Measurements from ENCODE around the gene KLHL2.

Gene KLHL2

GRCh38 chr4:165289423-165289785 lies 82.0 kb downstream of the KLHL2 start:
- DNase-seq (ENCODE audit: low read depth in 2 of 2), result no peak

GRCh38 chr4:165293061-165293460 lies 85.7 kb downstream of the KLHL2 start:
- no peak for DNase-seq (ENCODE audit: low read depth in 2 of 2)

GRCh38 chr4:165293927-165294649 lies 86.7 kb downstream of the KLHL2 start:
- DNase-seq (ENCODE audit: low read depth in 2 of 2), result no peak

- peak in 1 of 2 donors; percentile 3 for DNase-seq (ENCODE audit: low read depth in 2 of 2)
Measured at GRCh38 chr4:165294907-165295306, 87.5 kb downstream of the KLHL2 start.

- no peak for DNase-seq (ENCODE audit: low read depth in 2 of 2)
Measured at GRCh38 chr4:165297626-165298025, 90.3 kb downstream of the KLHL2 start.

- DNase-seq (ENCODE audit: low read depth in 2 of 2), result no peak
Measured at GRCh38 chr4:165299399-165300060, 92.2 kb downstream of the KLHL2 start.

GRCh38 chr4:165301833-165302232 lies 94.5 kb downstream of the KLHL2 start:
- DNase-seq (ENCODE audit: low read depth in 2 of 2), result no peak

GRCh38 chr4:165302658-165303057 lies 95.3 kb downstream of the KLHL2 start:
- no peak for DNase-seq (ENCODE audit: low read depth in 2 of 2)

GRCh38 chr4:165308166-165308565 lies 100.8 kb downstream of the KLHL2 start:
- no peak for DNase-seq (ENCODE audit: low read depth in 2 of 2)

- no peak for DNase-seq (ENCODE audit: low read depth in 2 of 2)
Measured at GRCh38 chr4:165308606-165309005, 101.2 kb downstream of the KLHL2 start.

- DNase-seq (ENCODE audit: low read depth in 2 of 2), result no peak
Measured at GRCh38 chr4:165309456-165309855, 102.1 kb downstream of the KLHL2 start.

GRCh38 chr4:165312506-165312905 lies 105.1 kb downstream of the KLHL2 start:
- no peak for DNase-seq (ENCODE audit: low read depth in 2 of 2)

GRCh38 chr4:165319030-165319429 lies 111.7 kb downstream of the KLHL2 start:
- no peak for DNase-seq (ENCODE audit: low read depth in 2 of 2)

- no peak for DNase-seq (ENCODE audit: low read depth in 2 of 2)
Measured at GRCh38 chr4:165319509-165319908, 112.1 kb downstream of the KLHL2 start.

GRCh38 chr4:165324236-165324917 lies 117.0 kb downstream of the KLHL2 start:
- DNase-seq (ENCODE audit: low read depth in 2 of 2), result no peak

- no peak for DNase-seq (ENCODE audit: low read depth in 2 of 2)
Measured at GRCh38 chr4:165324918-165325304, 117.5 kb downstream of the KLHL2 start.

- DNase-seq (ENCODE audit: low read depth in 2 of 2), result no peak
Measured at GRCh38 chr4:165325732-165326512, 118.6 kb downstream of the KLHL2 start.

- no peak for DNase-seq (ENCODE audit: low read depth in 2 of 2)
Measured at GRCh38 chr4:165326831-165327210, 119.5 kb downstream of the KLHL2 start.

- peak; percentile 94 to 95 for DNase-seq (ENCODE audit: low read depth in 2 of 2)
Measured at GRCh38 chr4:165327211-165328100, 120.1 kb downstream of the KLHL2 start, which contains the start of gene MSMO1. Gene MSMO1, plus strand, starts transcription at chr4:165327669. Its CDS starts 5,702 bp downstream, at chr4:165333371.

GRCh38 chr4:165328101-165328425 lies 120.7 kb downstream of the KLHL2 start:
- DNase-seq (ENCODE audit: low read depth in 2 of 2), result no peak

GRCh38 chr4:165328708-165329107 lies 121.3 kb downstream of the KLHL2 start:
- DNase-seq (ENCODE audit: low read depth in 2 of 2), result no peak

Measured in stimulated activated CD4-positive, alpha-beta T cell treated with anti-CD3 and anti-CD28 coated beads, Interleukin-1b, Interleukin-23, amount 100 ng/mL, for 4 hours (primary cell).